Heart left ventricle (tissue), 16 donors: ENCODE results near the gene OPN3. TPM values are rescaled to one million over a fixed set of nuclear protein-coding genes. Genes with fewer than 3 reads are reported as not detected.

ENCODE experiments used
- ATAC-seq, 4 donors: fragments of 200-7000 bp; cut with Tn5 transposase; one replicate each; pipeline ENCODE4 v1.9.1; 2020 to 2022; ENCODE audit warnings: moderate library complexity in 4 of 4, mild to moderate bottlenecking in 3 of 4, moderate number of reproducible peaks in 1 of 4
- DNase-seq, 5 donors: peaks; one replicate each; pipeline ENCODE4 v3.0.0-alpha.2; 2020
- H3K27ac ChIP-seq, 12 donors: fragments of 200-600 bp; sonication (generic) in 4 of 12; one replicate each; pipeline versions ENCODE4 v1.5.0 to v1.8.0; 2016 to 2022; ENCODE audit warnings: mild to moderate bottlenecking in 2 of 12
- H3K27me3 ChIP-seq, 9 donors: fragments of 200-600 bp; sonication (generic) in 2 of 9; one replicate each; pipeline versions ENCODE4 v1.5.1 to v1.8.0; 2016 to 2022; ENCODE audit warnings: mild to moderate bottlenecking in 3 of 9
- H3K36me3 ChIP-seq, 9 donors: fragments of 200-600 bp; sonication (generic) in 2 of 9; one replicate each; pipeline versions ENCODE4 v1.5.0 to v1.8.0; 2018 to 2022; ENCODE audit warnings: mild to moderate bottlenecking in 2 of 9
- H3K4me1 ChIP-seq, 12 donors: fragments of 200-600 bp; sonication (generic) in 4 of 12; one replicate each; pipeline versions ENCODE4 v1.5.0 to v1.8.0; 2016 to 2022; ENCODE audit warnings: mild to moderate bottlenecking in 3 of 12
- H3K4me3 ChIP-seq, 12 donors: fragments of 200-600 bp; sonication (generic) in 4 of 12; one replicate each; pipeline versions ENCODE4 v1.5.0 to v1.8.0; 2017 to 2022; ENCODE audit warnings: mild to moderate bottlenecking in 9 of 12, moderate library complexity in 4 of 12
- H3K9me3 ChIP-seq, 12 donors: fragments of 200-600 bp; sonication (generic) in 4 of 12; one replicate each; pipeline versions ENCODE4 v1.5.0 to v1.8.0; 2016 to 2022; ENCODE audit warnings: mild to moderate bottlenecking in 1 of 12
- CTCF ChIP-seq, 12 donors: fragments of 200-600 bp; sonication (generic) in 4 of 12; IDR thresholded peaks; one replicate each; pipeline versions ENCODE4 v1.5.0 to v1.8.0; 2018 to 2022; ENCODE audit warnings: antibody characterized with exemption in 12 of 12, mild to moderate bottlenecking in 5 of 12
- POLR2A ChIP-seq, 2 donors: fragments of 450-650 bp; IDR thresholded peaks; one replicate each; pipeline ENCODE4 v1.6.1; 2017; ENCODE audit warnings: antibody characterized with exemption in 2 of 2, mild to moderate bottlenecking in 2 of 2, moderate library complexity in 2 of 2
- WGBS, 4 donors: extraction: QIAGEN DNeasy Blood & Tissue Kit in 2 of 4; methylation state at CpG; one replicate each; pipeline versions ENCODE4 v1.1.5 to v1.1.7; 2013 to 2018; 5-methylcytosine and 5-hydroxymethylcytosine counted together
- intact Hi-C, 10 donors: fragments of 100-400 bp; cut with DNase I; formaldehyde crosslinking; loops; one replicate each; pipeline versions ENCODE4 v1.11.1 to v1.14.2; 2022
- polyA plus RNA-seq, 2 donors: library from polyadenylated mRNA; stranded (reverse); fragments of 200-250 nt; gene quantifications; one replicate each; pipeline ENCODE4 v1.2.3, GENCODE V29; 2013
- total RNA-seq, 9 donors: library from RNA; depleted of rRNA in 2 of 9; stranded (reverse); fragments of >200 nt in 2 of 9; fragmentation: NEBNext Ultra II Directional in 3 of 9; extraction: Animal tissue kit (Norgen Biotek cat#: 25700) in 3 of 9; gene quantifications; one replicate each; pipeline versions ENCODE4 v1.1.0 to v1.2.4, GENCODE V29; 2016 to 2023
- donor health status: ischemic (EF 13 %, LVEDD 7.1; RV severe dilation, severe dysfunction).
- donor health status: healthy with polysubstance abuse.
- donor health status: DM: no; HTN: yes; CAD: no.
- donor health status: DM: no; HTN: no; CAD: no.
- donor health status: ischemic (EF 25% LVEDD 6.9; RV normal size, moderate dysfunction).
- donor health status: ischemic (EF 25% LVEDD 5.7; RV mildly dilated, moderate dysfunction).
- donor health status: healthy.
- donor health status: DM: yes; HTN: yes; CAD: no.
- donor health status: ischemic (EF 35%, LVEDD 5.7; RV mildly dilated, moderate dysfunction).
- donor health status: nonischemic (EF 11% LVEDD 7.7; RV severe dilation, severe dysfunction).
- donor health status: DM: yes; HTN: yes; CAD: no.
- donor health status: PGD.
- donor health status: ischemic (EF 29% LVEDD 5.4; RV normal size, mild dysfunction).
- donor health status: nonischemic (EF 23%, LVEDD 6.1; RV moderate dilation, normal function).

The OPN3 gene
- total and polyA plus RNA-seq, 11 donors: 3.5 to 13.6 (median 6.2) TPM

- 87 to 92% (median 90%) methylated on average over 2 of the region's 2 CpGs for WGBS, 4 donors
Observed at GRCh38 chr1:241569848-241570247, 70.3 kb downstream of the OPN3 start.

GRCh38 chr1:241560849-241561187, 79.4 kb downstream of the OPN3 start:
- TF ChIP-seq CTCF (IDR thresholded peaks at IDR 0.05) (no peak), POLR2A (IDR thresholded peaks at IDR 0.05) (no peak)
- Histone ChIP-seq H3K9me3 (no peaks in the 10 kb centered on the region), H3K27ac (no peak overlapping the region), H3K4me3 (no peak overlapping the region), H3K27me3 (no peaks in the 10 kb centered on the region), H3K36me3 (no peaks in the 10 kb centered on the region), H3K4me1 (no peaks in the 10 kb centered on the region)
- WGBS, 4 donors: 82 to 89% (median 84%) methylated on average over 3 of the region's 3 CpGs
- intact Hi-C loops: no loop called here
- no peak for ATAC-seq
- DNase-seq: no peak

More at GRCh38 chr1:241569848-241570247, 70.3 kb downstream of the OPN3 start:
- no peaks in the 10 kb centered on the region for H3K4me1 ChIP-seq
- no peak overlapping the region for H3K27ac ChIP-seq
- DNase-seq (no peak), ATAC-seq (no peak)
- H3K36me3 ChIP-seq: no peaks in the 10 kb centered on the region
- TF ChIP-seq POLR2A (IDR thresholded peaks at IDR 0.05) (no peak), CTCF (IDR thresholded peaks at IDR 0.05) (no peak)
- intact Hi-C loops: no loop called here
- H3K27me3 ChIP-seq: peaks cover 0 to 4% (median 0%) of the 10 kb centered on the region in 9 donors
- H3K4me3 ChIP-seq: no peak overlapping the region
- no peaks in the 10 kb centered on the region for H3K9me3 ChIP-seq

GRCh38 chr1:241560146-241560848, 79.9 kb downstream of the OPN3 start:
- Histone ChIP-seq H3K27ac (no peak overlapping the region), H3K9me3 (no peaks in the 10 kb centered on the region), H3K4me1 (no peaks in the 10 kb centered on the region), H3K36me3 (no peaks in the 10 kb centered on the region), H3K27me3 (no peaks in the 10 kb centered on the region), H3K4me3 (no peak overlapping the region)
- no peak for ATAC-seq
- no peak for DNase-seq
- intact Hi-C loops: no loop called here
- 82 to 87% (median 84%) methylated on average over 4 of the region's 4 CpGs for WGBS, 4 donors
- TF ChIP-seq CTCF (IDR thresholded peaks at IDR 0.05) (no peak), POLR2A (IDR thresholded peaks at IDR 0.05) (no peak)

DNA sequence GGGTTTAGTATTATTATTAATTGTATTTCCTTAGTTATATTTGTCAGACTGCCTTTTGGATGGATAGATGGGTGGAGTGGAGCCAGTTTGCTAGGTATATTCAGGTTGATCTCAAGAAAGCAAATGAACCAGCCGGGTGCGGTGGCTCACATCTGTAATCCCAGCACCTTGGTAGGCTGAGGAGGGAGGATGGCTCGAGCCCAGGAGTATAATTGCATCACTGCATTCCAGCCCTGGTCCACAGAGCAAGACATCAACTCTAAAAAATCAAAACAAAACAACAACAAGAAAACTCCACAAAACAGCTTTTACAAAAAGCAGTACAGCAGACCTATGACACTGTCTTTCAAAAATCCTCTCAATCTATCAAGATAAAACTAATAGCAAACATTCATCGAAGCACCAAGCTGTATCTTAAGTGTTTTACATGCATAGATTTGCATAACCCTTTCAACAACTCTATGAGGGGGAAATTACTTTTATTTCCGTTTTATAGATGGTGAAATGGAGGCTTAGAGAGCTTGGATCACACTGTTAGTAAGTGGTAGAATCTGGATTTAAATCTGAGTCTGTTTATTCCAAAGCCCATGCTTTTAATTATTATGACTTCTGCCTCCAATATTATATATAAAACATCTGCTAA, 82.5 kb downstream of the OPN3 start:
- Histone ChIP-seq H3K27ac (no peak overlapping the region), H3K4me3 (no peak overlapping the region), H3K27me3 (no peaks in the 10 kb centered on the region), H3K4me1 (peaks cover 0 to 1% (median 0%) of the 10 kb centered on the region in 12 donors), H3K36me3 (no peaks in the 10 kb centered on the region), H3K9me3 (no peaks in the 10 kb centered on the region)
- WGBS, 4 donors: 69 to 75% (median 72%) methylated on average over 5 of the region's 5 CpGs
- no peak for TF ChIP-seq CTCF (IDR thresholded peaks at IDR 0.05)
- TF ChIP-seq POLR2A (IDR thresholded peaks at IDR 0.05): no peak
- DNase-seq (no peak), ATAC-seq (no peak)
- intact Hi-C loops: no loop called here
